Measurements from ENCODE around the gene COX6B2. TPM values are rescaled to one million over a fixed set of nuclear protein-coding genes. Genes with fewer than 3 reads are reported as not detected.

COX6B2 gene
- total and polyA plus RNA-seq, 4 donors, result 0.69 to 4.8 (median 3.3) TPM

- Histone ChIP-seq H3K4me1 (ENCODE audit: control insufficient read depth, insufficient read depth, low read length) (peaks cover 6% of the 10 kb centered on the region), H3K9me3 (ENCODE audit: control insufficient read depth, insufficient read depth, low read length) (no peaks in the 10 kb centered on the region), H3K27me3 (ENCODE audit: control insufficient read depth, insufficient read depth, low read length) (peaks cover 6% of the 10 kb centered on the region), H3K27ac (ENCODE audit: low read depth, low read length) (no peak within 1 kb of the TSS), H3K4me3 (ENCODE audit: low read depth, low read length) (no peak within 1 kb of the TSS), H3K36me3 (ENCODE audit: control insufficient read depth, insufficient read depth, low read length) (no peaks in the 10 kb centered on the region)
- DNase-seq (ENCODE audit: low read depth in 4 of 6, low spot score in 6 of 6), result no peak
- 56% methylated on average over 21 of the region's 27 CpGs for WGBS (ENCODE audit: insufficient coverage)
Observed at GRCh38 chr19:55362990-55363716, 8.6 kb upstream of the COX6B2 start, which contains the start of gene GARIN5B. TSS of gene GARIN5B (minus strand) at chr19:55363260. CDS start at chr19:55363066, 194 bp downstream.

- Histone ChIP-seq H3K27ac (ENCODE audit: low read depth, low read length) (no peak overlapping the region), H3K9me3 (ENCODE audit: control insufficient read depth, insufficient read depth, low read length) (no peaks in the 10 kb centered on the region), H3K4me3 (ENCODE audit: low read depth, low read length) (no peak overlapping the region), H3K27me3 (ENCODE audit: control insufficient read depth, insufficient read depth, low read length) (no peaks in the 10 kb centered on the region), H3K4me1 (ENCODE audit: control insufficient read depth, insufficient read depth, low read length) (peaks cover 8% of the 10 kb centered on the region), H3K36me3 (ENCODE audit: control insufficient read depth, insufficient read depth, low read length) (no peaks in the 10 kb centered on the region)
- 74% methylated on average over 36 of the region's 38 CpGs for WGBS (ENCODE audit: insufficient coverage)
- no peak for DNase-seq (ENCODE audit: low read depth in 4 of 6, low spot score in 6 of 6)
Observed at GRCh38 chr19:55362174-55362989, 7.9 kb upstream of the COX6B2 start.

GRCh38 chr19:55360902-55361301 is 6.4 kb upstream of the COX6B2 start:
- Histone ChIP-seq H3K4me3 (ENCODE audit: low read depth, low read length) (no peak overlapping the region), H3K4me1 (ENCODE audit: control insufficient read depth, insufficient read depth, low read length) (peaks cover 8% of the 10 kb centered on the region), H3K27ac (ENCODE audit: low read depth, low read length) (no peak overlapping the region), H3K36me3 (ENCODE audit: control insufficient read depth, insufficient read depth, low read length) (no peaks in the 10 kb centered on the region), H3K9me3 (ENCODE audit: control insufficient read depth, insufficient read depth, low read length) (no peaks in the 10 kb centered on the region), H3K27me3 (ENCODE audit: control insufficient read depth, insufficient read depth, low read length) (peaks cover 1% of the 10 kb centered on the region)
- 91% methylated on average over 14 of the region's 16 CpGs for WGBS (ENCODE audit: insufficient coverage)
- DNase-seq (ENCODE audit: low read depth in 4 of 6, low spot score in 6 of 6), result no peak

GRCh38 chr19:55358943-55359908 is 4.7 kb upstream of the COX6B2 start:
- DNase-seq (ENCODE audit: low read depth in 4 of 6, low spot score in 6 of 6), result no peak
- H3K27ac ChIP-seq (ENCODE audit: low read depth, low read length), result no peak overlapping the region
- peaks cover 14% of the 10 kb centered on the region for H3K4me1 ChIP-seq (ENCODE audit: control insufficient read depth, insufficient read depth, low read length)
- H3K4me3 ChIP-seq (ENCODE audit: low read depth, low read length), result no peak overlapping the region
- H3K27me3 ChIP-seq (ENCODE audit: control insufficient read depth, insufficient read depth, low read length), result peaks cover 11% of the 10 kb centered on the region
- H3K36me3 ChIP-seq (ENCODE audit: control insufficient read depth, insufficient read depth, low read length), result no peaks in the 10 kb centered on the region
- WGBS (ENCODE audit: insufficient coverage), result 68% methylated on average over 30 of the region's 32 CpGs
- H3K9me3 ChIP-seq (ENCODE audit: control insufficient read depth, insufficient read depth, low read length), result no peaks in the 10 kb centered on the region

- DNase-seq (ENCODE audit: low read depth in 4 of 6, low spot score in 6 of 6), result no peak
- Histone ChIP-seq H3K9me3 (ENCODE audit: control insufficient read depth, insufficient read depth, low read length) (no peaks in the 10 kb centered on the region), H3K27me3 (ENCODE audit: control insufficient read depth, insufficient read depth, low read length) (peaks cover 18% of the 10 kb centered on the region), H3K4me1 (ENCODE audit: control insufficient read depth, insufficient read depth, low read length) (peaks cover 22% of the 10 kb centered on the region), H3K4me3 (ENCODE audit: low read depth, low read length) (no peak overlapping the region), H3K36me3 (ENCODE audit: control insufficient read depth, insufficient read depth, low read length) (no peaks in the 10 kb centered on the region), H3K27ac (ENCODE audit: low read depth, low read length) (no peak overlapping the region)
- 86% methylated on average over 18 of the region's 19 CpGs for WGBS (ENCODE audit: insufficient coverage)
Observed at GRCh38 chr19:55358493-55358892, 4.0 kb upstream of the COX6B2 start.

GRCh38 chr19:55355213-55355821 is 798 bp upstream of the COX6B2 start:
- Histone ChIP-seq H3K27me3 (ENCODE audit: control insufficient read depth, insufficient read depth, low read length) (peaks cover 43% of the 10 kb centered on the region), H3K27ac (ENCODE audit: low read depth, low read length) (no peak overlapping the region), H3K4me3 (ENCODE audit: low read depth, low read length) (no peak overlapping the region), H3K36me3 (ENCODE audit: control insufficient read depth, insufficient read depth, low read length) (peaks cover 2% of the 10 kb centered on the region), H3K9me3 (ENCODE audit: control insufficient read depth, insufficient read depth, low read length) (no peaks in the 10 kb centered on the region), H3K4me1 (ENCODE audit: control insufficient read depth, insufficient read depth, low read length) (peaks cover 30% of the 10 kb centered on the region)
- WGBS (ENCODE audit: insufficient coverage), result 32% methylated on average over 10 of the region's 13 CpGs
- DNase-seq (ENCODE audit: low read depth in 4 of 6, low spot score in 6 of 6), result no peak

- 0% methylated on average over 68 of the region's 72 CpGs for WGBS (ENCODE audit: insufficient coverage)
- Histone ChIP-seq H3K36me3 (ENCODE audit: control insufficient read depth, insufficient read depth, low read length) (peaks cover 7% of the 10 kb centered on the region), H3K4me1 (ENCODE audit: control insufficient read depth, insufficient read depth, low read length) (peaks cover 30% of the 10 kb centered on the region), H3K9me3 (ENCODE audit: control insufficient read depth, insufficient read depth, low read length) (no peaks in the 10 kb centered on the region), H3K27me3 (ENCODE audit: control insufficient read depth, insufficient read depth, low read length) (peaks cover 43% of the 10 kb centered on the region), H3K4me3 (ENCODE audit: low read depth, low read length) (peak overlapping the region; percentile 29), H3K27ac (ENCODE audit: low read depth, low read length) (no peak overlapping the region)
- peak in 2 of 6 donors; percentile 60 to 86 for DNase-seq (ENCODE audit: low read depth in 4 of 6, low spot score in 6 of 6)
Observed at GRCh38 chr19:55353803-55354697, 469 bp downstream of the COX6B2 start.

GRCh38 chr19:55353356-55353802 is 1.1 kb downstream of the COX6B2 start:
- no peaks in the 10 kb centered on the region for H3K9me3 ChIP-seq (ENCODE audit: control insufficient read depth, insufficient read depth, low read length)
- 3% methylated on average over 17 of the region's 24 CpGs for WGBS (ENCODE audit: insufficient coverage)
- no peak for DNase-seq (ENCODE audit: low read depth in 4 of 6, low spot score in 6 of 6)
- H3K4me3 ChIP-seq (ENCODE audit: low read depth, low read length), result peak overlapping the region; percentile 29
- H3K36me3 ChIP-seq (ENCODE audit: control insufficient read depth, insufficient read depth, low read length), result peaks cover 14% of the 10 kb centered on the region
- H3K4me1 ChIP-seq (ENCODE audit: control insufficient read depth, insufficient read depth, low read length), result peaks cover 33% of the 10 kb centered on the region
- H3K27ac ChIP-seq (ENCODE audit: low read depth, low read length), result no peak overlapping the region
- H3K27me3 ChIP-seq (ENCODE audit: control insufficient read depth, insufficient read depth, low read length), result peaks cover 43% of the 10 kb centered on the region
